Transverse colon (tissue), 4 donors: ENCODE data around the gene MRPL10.

Experiments used
- EP300 ChIP-seq: sonication (generic); formaldehyde crosslinking; IDR thresholded peaks from one replicate; pipeline ENCODE4 v1.6.1; 2017; ENCODE audit warnings: antibody characterized with exemption, low read depth
- POLR2A ChIP-seq: fragments of 450-650 bp; IDR thresholded peaks from one replicate; pipeline ENCODE4 v1.6.1; 2016; ENCODE audit warnings: antibody characterized with exemption, mild to moderate bottlenecking, moderate library complexity
- POLR2AphosphoS5 ChIP-seq, 3 donors: sonication (generic); formaldehyde crosslinking; IDR thresholded peaks; one replicate each; pipeline ENCODE4 v1.6.1; 2016; ENCODE audit warnings: antibody characterized with exemption in 3 of 3
- TF ChIP-seq, protein P1 (sequence below), 5 experiments: fragments of 200-600 bp in 3 of 5; fragments of 450-650 bp in 2 of 5; sonication (generic) in 3 of 5; IDR thresholded peaks; 1 replicate in 2 of 5; 2 replicates in 3 of 5; pipeline ENCODE4 v1.5.1; 2016 to 2017; ENCODE audit warnings: antibody characterized with exemption in 5 of 5, inconsistent platforms in 3 of 5, mild to moderate bottlenecking in 2 of 5, moderate library complexity in 1 of 5

DNA sequence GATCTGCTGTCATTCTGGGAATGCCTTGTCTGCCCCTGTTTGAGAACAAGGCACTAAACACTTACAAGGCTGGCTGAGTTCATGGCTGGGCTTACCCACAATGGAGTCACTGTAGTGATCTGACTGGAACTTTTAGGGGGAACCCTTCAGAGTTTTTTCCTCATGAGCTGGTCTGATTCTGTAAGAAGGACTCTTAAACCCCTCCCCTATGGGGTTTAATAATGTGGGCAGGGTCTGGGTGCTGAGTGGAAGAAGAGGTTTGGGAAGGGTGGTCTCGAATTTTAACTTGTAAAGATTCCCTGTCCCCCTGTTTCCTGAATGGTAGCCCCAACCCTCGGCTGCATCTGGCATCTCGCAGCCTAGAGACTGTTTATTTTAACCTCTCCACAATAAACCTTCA lies 40.3 kb downstream of the MRPL10 start:
- no peak for TF ChIP-seq POLR2A
- TF ChIP-seq, protein P1, sequence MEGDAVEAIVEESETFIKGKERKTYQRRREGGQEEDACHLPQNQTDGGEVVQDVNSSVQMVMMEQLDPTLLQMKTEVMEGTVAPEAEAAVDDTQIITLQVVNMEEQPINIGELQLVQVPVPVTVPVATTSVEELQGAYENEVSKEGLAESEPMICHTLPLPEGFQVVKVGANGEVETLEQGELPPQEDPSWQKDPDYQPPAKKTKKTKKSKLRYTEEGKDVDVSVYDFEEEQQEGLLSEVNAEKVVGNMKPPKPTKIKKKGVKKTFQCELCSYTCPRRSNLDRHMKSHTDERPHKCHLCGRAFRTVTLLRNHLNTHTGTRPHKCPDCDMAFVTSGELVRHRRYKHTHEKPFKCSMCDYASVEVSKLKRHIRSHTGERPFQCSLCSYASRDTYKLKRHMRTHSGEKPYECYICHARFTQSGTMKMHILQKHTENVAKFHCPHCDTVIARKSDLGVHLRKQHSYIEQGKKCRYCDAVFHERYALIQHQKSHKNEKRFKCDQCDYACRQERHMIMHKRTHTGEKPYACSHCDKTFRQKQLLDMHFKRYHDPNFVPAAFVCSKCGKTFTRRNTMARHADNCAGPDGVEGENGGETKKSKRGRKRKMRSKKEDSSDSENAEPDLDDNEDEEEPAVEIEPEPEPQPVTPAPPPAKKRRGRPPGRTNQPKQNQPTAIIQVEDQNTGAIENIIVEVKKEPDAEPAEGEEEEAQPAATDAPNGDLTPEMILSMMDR (IDR thresholded peaks at IDR 0.05) = no peak
- TF ChIP-seq POLR2AphosphoS5 (IDR thresholded peaks at IDR 0.05) = no peak
- TF ChIP-seq EP300 = no peak
